Head of caudate nucleus (tissue), 42 donors: Measurements from ENCODE around the gene PAQR6.
A peak's percentile ranks its signal among the peaks of the same experiment; 100 is the strongest.

Experiments used
- DNase-seq, 42 donors: peaks; one replicate each; pipeline versions ENCODE4 v3.0.0 to v3.0.0-alpha.2; 2020 to 2021; ENCODE audit warnings: mixed read lengths in 7 of 42
- intact Hi-C: fragments of 100-400 bp; cut with DNase I; formaldehyde crosslinking; loops from one replicate; pipeline ENCODE4 v1.15.0; 2022

Gene PAQR6

GRCh38 chr1:156270314-156270713 lies 22.5 kb upstream of the PAQR6 start:
- intact Hi-C loops: no loop called here
- DNase-seq: no peak

DNA sequence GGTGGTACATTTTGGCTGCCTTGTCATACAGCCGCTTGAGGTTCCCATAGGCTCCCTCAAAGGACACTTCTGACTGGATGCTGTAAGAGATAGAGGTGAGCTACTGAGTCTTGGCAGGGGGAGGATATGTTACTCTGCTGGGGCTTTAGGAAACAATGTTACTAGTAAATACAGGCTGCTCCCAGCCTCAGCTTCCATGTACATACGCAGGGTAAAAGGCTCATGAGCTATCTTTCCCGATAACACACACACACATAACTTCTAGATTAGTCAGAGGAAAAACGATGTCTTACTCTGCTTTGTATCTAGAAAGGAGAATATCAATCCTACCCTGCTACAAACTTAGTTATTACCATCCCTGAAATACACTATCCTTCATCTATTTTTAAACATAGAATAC lies 20.5 kb upstream of the PAQR6 start:
- DNase-seq: no peak
- intact Hi-C loops: no loop called here

- no peak for DNase-seq
- intact Hi-C loops: no loop called here
Observed at GRCh38 chr1:156266051-156266450, 18.2 kb upstream of the PAQR6 start.

DNA sequence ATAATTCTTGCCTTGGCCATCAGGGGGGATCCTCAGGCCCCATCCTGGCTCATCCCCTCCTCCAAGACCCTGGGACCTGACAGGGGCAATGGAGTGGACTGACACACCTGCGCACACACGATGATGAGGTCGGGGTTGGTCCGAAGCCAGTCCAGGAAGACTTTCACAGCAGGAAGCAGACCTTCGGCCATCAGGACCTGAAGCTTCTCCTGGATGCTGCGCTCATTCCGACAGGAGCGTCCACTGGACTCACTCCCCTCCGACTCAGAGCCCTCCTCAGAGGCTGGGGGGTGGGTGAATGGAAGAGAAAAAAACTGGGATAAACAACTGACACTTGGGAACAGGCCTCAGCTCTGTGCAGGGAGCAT lies 15.4 kb upstream of the PAQR6 start:
- intact Hi-C loops: no loop called here

GRCh38 chr1:156262461-156263287 lies 14.8 kb upstream of the PAQR6 start:
- DNase-seq: no peak
- intact Hi-C loops: no loop called here

More for the DNA sequence above, 15.4 kb upstream of the PAQR6 start:
- no peak for DNase-seq

DNA sequence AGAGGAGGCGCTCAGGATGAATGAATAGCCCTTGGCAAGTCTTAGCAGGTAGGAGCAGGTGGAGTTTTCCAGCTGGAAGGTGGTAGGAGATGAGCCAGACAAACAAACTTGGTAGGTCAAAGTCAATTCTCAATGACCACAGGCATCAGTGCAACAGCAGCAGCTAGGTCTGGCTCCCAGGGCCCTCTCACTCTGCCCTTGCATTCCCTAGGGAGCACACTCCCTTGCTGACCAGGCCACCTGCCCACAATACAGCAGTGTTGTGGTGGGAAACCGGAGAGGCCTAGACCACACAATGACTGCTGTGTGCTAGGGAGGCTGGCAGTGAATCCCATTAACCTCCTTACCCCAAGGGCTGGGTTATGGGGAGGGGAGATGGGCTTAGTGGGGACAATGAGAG lies 13.0 kb upstream of the PAQR6 start:
- DNase-seq: peak in 18 of 42 donors; percentile 33 to 79 (median 61)
- intact Hi-C loops: no loop called here

- DNase-seq: peak in 32 of 42 donors; percentile 28 to 88 (median 70)
Observed at GRCh38 chr1:156259805-156260204, 11.9 kb upstream of the PAQR6 start.

DNA sequence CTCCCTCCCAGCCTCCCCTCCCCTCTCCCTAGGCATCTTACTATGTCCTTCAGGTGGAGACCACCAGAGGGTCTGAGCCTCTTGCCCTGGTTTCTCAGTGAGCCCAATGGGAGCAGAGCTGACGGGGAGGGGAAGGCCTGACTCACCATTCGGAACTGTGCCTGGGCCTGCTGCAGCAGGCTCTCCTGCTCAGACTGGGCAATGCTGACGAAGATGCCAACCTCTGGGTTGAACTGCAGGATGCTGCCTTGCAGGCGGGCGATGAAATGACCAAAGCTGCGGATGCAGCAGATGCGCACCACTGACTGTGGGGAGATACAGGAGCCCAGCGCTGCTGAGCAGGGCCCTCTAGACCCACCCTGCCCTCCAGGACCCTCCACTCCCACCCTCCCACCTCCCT lies 11.0 kb upstream of the PAQR6 start:
- no peak for DNase-seq
- intact Hi-C loops: no loop called here

More at GRCh38 chr1:156259805-156260204, 11.9 kb upstream of the PAQR6 start:
- intact Hi-C loops: no loop called here

GRCh38 chr1:156257711-156258110 lies 9.9 kb upstream of the PAQR6 start:
- intact Hi-C loops: no loop called here
- peak in 6 of 42 donors; percentile 29 to 64 (median 44) for DNase-seq

DNA sequence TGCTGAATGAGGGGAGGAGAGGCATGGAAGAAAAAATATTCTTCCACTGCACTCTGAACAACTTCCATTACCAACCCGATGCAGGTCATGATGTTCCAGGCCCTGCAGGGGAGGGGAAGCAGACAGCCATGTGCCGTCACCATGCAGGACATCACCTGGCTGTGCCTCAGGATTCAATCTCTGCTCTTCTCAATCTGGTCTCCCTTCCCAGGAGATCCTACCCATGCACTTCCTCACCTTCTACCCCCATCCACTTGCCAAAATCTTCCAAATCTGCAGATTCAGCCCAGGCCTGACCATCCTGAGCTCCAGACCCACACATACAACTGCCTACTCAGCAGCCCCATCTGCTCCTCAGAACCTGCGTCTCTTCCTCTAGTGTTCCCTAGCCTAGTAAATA lies 5.8 kb upstream of the PAQR6 start:
- intact Hi-C loops: no loop called here
- DNase-seq: no peak

- intact Hi-C loops: no loop called here
- DNase-seq: peak in 11 of 42 donors; percentile 20 to 65 (median 42)
Observed at GRCh38 chr1:156251527-156251926, 3.7 kb upstream of the PAQR6 start.

- DNase-seq: no peak
- intact Hi-C loops: no loop called here
Observed at GRCh38 chr1:156249593-156249992, 1.7 kb upstream of the PAQR6 start.

DNA sequence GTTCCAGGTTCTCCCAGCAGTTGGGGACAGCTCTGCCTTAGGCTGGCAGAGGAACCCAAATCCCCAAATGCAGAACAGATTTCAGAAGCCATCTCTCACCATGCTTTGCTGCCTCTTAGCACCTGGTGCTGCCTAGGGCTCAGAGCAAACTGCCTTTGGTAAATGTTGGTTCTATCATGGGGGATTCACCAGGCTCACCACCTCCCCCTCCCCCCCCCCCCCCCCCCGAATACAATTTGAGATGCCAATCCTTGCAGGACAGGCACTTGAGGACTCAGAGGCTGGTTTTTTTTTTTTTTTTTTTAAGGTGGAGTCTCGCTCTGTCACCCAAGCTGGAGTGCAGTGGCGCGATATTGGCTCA lies 447 bp upstream of the PAQR6 start:
- no peak for DNase-seq
- intact Hi-C loops: no loop called here

- DNase-seq: peak in 23 of 42 donors; percentile 18 to 69 (median 50)
- intact Hi-C loops: no loop called here
Observed at GRCh38 chr1:156246781-156247459, 936 bp downstream of the PAQR6 start.

- no peak for DNase-seq
- intact Hi-C loops: no loop called here
Observed at GRCh38 chr1:156246241-156246780, 1.5 kb downstream of the PAQR6 start.

DNA sequence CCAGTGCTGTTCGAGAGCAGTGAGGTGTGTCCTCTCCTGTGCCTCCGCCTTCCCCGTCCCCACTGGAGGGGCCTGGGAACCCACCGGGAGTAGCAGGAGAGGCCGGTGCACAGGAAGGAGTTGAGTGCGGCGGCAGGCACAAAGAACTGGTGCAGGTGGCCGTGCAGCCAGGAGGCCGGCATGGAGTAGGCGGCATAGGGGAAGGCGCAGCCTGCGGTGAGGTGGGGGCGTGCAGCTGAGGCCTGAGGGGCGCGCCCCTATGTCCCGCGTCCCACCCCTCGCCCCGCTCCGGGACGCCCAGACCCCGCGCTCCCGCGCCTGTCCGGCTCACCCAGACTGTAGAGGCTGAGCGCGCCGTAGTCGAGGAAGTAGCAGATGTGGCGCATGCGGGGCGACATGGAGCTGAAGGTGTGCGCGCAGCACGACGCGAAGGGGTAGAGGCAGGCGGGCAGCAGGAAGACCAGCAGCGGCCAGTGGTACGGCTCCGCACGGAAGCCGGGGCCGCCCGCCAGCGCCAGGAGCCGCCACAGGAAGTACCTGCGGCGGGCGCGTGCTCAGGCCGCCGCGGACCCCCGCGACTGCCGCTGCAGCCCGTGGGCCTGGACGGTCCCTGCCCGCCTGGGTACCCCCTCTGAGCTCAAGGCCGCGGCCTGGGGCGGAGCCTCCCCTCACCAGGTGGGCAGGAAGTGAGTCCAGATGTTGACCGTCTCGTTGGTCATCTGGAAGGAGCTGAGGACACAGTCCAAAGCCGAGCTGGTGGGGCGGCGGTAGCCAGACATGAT lies 2.2 kb downstream of the PAQR6 start:
- intact Hi-C loops: no loop called here
- DNase-seq: peak in 6 of 42 donors; percentile 33 to 51 (median 39)

- DNase-seq: no peak
- intact Hi-C loops: no loop called here
Observed at GRCh38 chr1:156244712-156245111, 3.1 kb downstream of the PAQR6 start.

GRCh38 chr1:156244126-156244525 lies 3.7 kb downstream of the PAQR6 start:
- no peak for DNase-seq
- intact Hi-C loops: no loop called here

DNA sequence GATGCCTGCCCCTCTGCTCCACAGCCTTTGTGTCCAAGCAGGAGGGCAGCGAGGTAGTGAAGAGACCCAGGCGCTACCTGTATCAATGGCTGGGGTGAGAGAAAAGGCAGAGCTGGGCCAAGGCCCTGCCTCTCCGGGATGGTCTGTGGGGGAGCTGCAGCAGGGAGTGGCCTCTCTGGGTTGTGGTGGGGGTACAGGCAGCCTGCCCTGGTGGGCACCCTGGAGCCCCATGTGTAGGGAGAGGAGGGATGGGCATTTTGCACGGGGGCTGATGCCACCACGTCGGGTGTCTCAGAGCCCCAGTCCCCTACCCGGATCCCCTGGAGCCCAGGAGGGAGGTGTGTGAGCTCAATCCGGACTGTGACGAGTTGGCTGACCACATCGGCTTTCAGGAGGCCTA lies 5.1 kb downstream of the PAQR6 start:
- no peak for DNase-seq
- intact Hi-C loops: no loop called here

- no peak for DNase-seq
- intact Hi-C loops: no loop called here
Observed at GRCh38 chr1:156241926-156242325, 5.9 kb downstream of the PAQR6 start, which contains the start of gene BGLAP. Gene BGLAP, plus strand, starts transcription at chr1:156242184. Its CDS starts 48 bp downstream, at chr1:156242232.
